ENCODE measurements around the gene ZFYVE21. TPM values are rescaled to one million over a fixed set of nuclear protein-coding genes. Genes with fewer than 3 reads are reported as not detected.

Gene ZFYVE21
- total and polyA plus RNA-seq, 2 donors (not counting 1 experiment from before 2014, with no cell fraction given) = 84.9 to 94.5 TPM

DNA sequence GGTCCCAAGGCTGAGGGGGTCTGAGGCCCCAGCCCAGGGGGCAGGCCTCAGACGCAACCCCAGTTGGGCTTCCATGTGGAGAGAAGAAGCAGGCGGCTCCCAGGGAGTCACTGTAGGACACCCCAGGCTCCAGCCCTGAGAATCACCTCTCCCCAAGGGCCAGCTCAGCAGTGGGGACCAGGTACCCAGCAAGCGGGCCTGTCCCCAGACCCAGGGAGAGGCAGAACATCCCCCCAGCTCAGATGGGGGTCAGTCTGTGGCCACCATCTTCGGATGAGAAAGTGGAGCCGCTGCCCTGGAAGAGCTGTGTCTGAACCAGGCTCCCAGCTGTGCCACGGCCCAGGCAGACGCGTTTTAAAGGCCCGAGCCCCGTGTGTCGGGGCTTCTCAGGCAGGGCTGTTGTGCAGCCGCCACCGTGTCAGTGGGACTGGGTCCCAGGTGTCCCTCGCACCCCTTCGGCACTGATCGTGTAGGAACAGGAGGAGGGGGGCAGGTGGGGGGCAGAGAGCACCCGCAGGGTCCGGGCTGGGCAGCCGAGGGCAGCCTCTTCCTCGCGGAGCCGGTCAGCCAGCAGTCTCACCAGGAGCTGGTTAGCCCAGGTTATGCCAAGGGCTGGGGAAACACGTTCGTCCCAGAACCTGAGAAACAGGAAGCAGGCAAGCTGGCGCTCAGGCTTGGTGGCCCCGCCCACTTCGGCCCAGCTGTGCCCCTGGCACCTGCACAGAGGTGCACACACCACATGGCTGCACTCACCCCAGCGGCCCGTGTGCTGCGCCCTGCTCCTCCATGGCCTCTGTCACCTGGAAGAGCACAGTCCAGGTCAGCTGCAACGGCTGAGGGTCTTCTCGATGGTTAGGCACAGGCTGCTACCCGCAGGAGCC, 17.0 kb upstream of the ZFYVE21 start:
- Histone ChIP-seq H4K20me1 (ENCODE audit: control insufficient read depth, extremely low read depth, insufficient read depth, low read length) (no peaks in the 10 kb centered on the region), H2AFZ (ENCODE audit: low read length) (no peak overlapping the region)
- DNase-seq (ENCODE audit: low read depth in 2 of 2) = no peak

DNA sequence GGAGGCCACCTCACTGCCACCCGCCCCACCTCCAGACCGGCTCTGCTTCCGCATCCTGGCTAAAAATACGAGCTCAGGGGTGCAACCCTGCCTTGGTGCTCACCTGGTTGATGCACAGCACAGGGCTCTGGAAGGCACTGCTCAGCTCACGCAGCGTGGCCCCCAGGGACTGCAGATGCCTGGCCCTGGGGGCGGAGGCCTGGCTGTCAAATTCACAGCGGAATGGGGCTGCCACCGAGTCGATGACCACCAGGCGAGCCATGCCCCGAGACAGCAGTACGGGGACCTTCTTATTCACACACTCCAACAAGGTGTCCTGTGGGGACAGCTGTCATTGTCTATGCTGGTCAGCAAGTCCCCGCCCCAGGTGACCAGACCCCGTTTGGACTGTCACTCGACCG, 16.3 kb upstream of the ZFYVE21 start:
- no peaks in the 10 kb centered on the region for H4K20me1 ChIP-seq (ENCODE audit: control insufficient read depth, extremely low read depth, insufficient read depth, low read length)
- H3K27ac ChIP-seq (ENCODE audit: insufficient read depth, low read length) = no peak overlapping the region
- peaks cover 52% of the 10 kb centered on the region for H3K36me3 ChIP-seq (ENCODE audit: control insufficient read depth, insufficient read depth, low read length)
- DNase-seq (ENCODE audit: low read depth in 2 of 2) = no peak
- H3K4me2 ChIP-seq (ENCODE audit: extremely low read depth, insufficient read depth, low read length) = no peak overlapping the region
- H3K4me3 ChIP-seq (replicated peaks in 1 of 4; ENCODE audit: control extremely low read depth in 1 of 4, insufficient read depth in 1 of 4, low read depth in 3 of 4, low read length in 4 of 4) = no peak overlapping the region
- H3K4me1 ChIP-seq (ENCODE audit: control insufficient read depth, extremely low read depth, insufficient read depth, low read length) = peaks cover 19% of the 10 kb centered on the region
- H3K9ac ChIP-seq (ENCODE audit: insufficient read depth, low read length) = no peak overlapping the region
- TF ChIP-seq, protein P1, sequence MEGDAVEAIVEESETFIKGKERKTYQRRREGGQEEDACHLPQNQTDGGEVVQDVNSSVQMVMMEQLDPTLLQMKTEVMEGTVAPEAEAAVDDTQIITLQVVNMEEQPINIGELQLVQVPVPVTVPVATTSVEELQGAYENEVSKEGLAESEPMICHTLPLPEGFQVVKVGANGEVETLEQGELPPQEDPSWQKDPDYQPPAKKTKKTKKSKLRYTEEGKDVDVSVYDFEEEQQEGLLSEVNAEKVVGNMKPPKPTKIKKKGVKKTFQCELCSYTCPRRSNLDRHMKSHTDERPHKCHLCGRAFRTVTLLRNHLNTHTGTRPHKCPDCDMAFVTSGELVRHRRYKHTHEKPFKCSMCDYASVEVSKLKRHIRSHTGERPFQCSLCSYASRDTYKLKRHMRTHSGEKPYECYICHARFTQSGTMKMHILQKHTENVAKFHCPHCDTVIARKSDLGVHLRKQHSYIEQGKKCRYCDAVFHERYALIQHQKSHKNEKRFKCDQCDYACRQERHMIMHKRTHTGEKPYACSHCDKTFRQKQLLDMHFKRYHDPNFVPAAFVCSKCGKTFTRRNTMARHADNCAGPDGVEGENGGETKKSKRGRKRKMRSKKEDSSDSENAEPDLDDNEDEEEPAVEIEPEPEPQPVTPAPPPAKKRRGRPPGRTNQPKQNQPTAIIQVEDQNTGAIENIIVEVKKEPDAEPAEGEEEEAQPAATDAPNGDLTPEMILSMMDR (conservative IDR thresholded peaks at IDR 0.05 in 1 of 2, IDR thresholded peaks at IDR 0.05 in 1 of 2; ENCODE audit: low read depth in 1 of 2, low read length in 2 of 2) = no peak
- TF ChIP-seq EZH2 (IDR thresholded peaks at IDR 0.05; ENCODE audit: low read length, missing control alignments) = no peak
- H3K9me3 ChIP-seq (ENCODE audit: control insufficient read depth, insufficient read depth, low read depth, low read length) = no peaks in the 10 kb centered on the region
- H3K27me3 ChIP-seq (ENCODE audit: control insufficient read depth, insufficient read depth, low read length) = no peaks in the 10 kb centered on the region
- no peak overlapping the region for H2AFZ ChIP-seq (ENCODE audit: low read length)
- peaks cover 28% of the 10 kb centered on the region for H3K79me2 ChIP-seq (ENCODE audit: control insufficient read depth, insufficient read depth, low read length)

More for the DNA sequence above, 17.0 kb upstream of the ZFYVE21 start:
- Histone ChIP-seq H3K27me3 (ENCODE audit: control insufficient read depth, insufficient read depth, low read length) (no peaks in the 10 kb centered on the region), H3K79me2 (ENCODE audit: control insufficient read depth, insufficient read depth, low read length) (peaks cover 30% of the 10 kb centered on the region), H3K36me3 (ENCODE audit: control insufficient read depth, insufficient read depth, low read length) (peaks cover 51% of the 10 kb centered on the region), H3K27ac (ENCODE audit: insufficient read depth, low read length) (peak overlapping the region; percentile 20), H3K9ac (ENCODE audit: insufficient read depth, low read length) (no peak overlapping the region), H3K4me2 (ENCODE audit: extremely low read depth, insufficient read depth, low read length) (no peak overlapping the region), H3K4me1 (ENCODE audit: control insufficient read depth, extremely low read depth, insufficient read depth, low read length) (peaks cover 19% of the 10 kb centered on the region), H3K4me3 (replicated peaks in 1 of 4; ENCODE audit: control extremely low read depth in 1 of 4, insufficient read depth in 1 of 4, low read depth in 3 of 4, low read length in 4 of 4) (no peak overlapping the region), H3K9me3 (ENCODE audit: control insufficient read depth, insufficient read depth, low read depth, low read length) (no peaks in the 10 kb centered on the region)
- TF ChIP-seq, protein P1 (conservative IDR thresholded peaks at IDR 0.05 in 1 of 2, IDR thresholded peaks at IDR 0.05 in 1 of 2; ENCODE audit: low read depth in 1 of 2, low read length in 2 of 2) = no peak
- TF ChIP-seq EZH2 (IDR thresholded peaks at IDR 0.05; ENCODE audit: low read length, missing control alignments) = no peak

DNA sequence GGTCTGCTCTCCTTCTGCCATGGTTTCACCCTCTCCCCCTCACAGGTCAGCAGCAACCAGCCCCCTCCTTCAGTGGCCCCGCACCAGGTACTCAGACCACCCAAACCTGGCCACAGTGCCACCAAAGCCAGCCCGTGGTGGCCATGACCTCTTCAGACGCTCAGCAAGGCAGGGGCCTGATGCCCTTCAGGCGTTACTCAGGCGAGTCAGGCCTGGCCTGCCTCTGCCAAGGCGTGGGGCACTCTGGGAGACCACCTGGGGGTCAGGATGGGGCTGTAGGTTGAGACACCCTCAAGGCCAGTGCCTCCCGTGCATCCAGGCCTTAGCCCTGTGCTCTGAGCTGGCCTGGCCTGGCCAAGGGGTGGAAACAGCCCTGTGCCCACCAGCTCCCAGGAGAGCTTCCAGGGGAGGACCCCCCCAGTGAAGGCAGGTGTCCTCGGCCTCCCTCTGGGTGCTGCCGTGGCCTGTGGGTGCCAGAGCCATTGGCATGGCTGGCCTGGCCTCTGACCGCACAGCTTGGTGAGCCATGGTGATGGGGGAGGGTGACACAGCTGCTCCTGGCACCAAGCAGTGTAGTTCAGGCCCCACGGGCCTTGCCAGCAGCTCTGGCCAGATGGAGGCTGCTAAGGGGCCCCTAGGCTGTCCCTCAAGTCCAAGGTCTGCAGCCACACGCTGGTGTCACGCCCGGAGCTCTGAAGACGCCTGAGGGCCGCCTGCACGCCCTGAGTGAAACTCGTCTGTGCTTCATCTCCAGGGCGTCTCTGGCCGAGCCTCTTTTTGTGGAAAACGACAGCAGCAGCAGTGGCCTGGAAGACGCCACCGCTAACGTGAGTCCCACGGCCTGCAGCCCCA, 15.5 kb upstream of the ZFYVE21 start:
- Histone ChIP-seq H3K36me3 (ENCODE audit: control insufficient read depth, insufficient read depth, low read length) (peaks cover 50% of the 10 kb centered on the region), H3K27ac (ENCODE audit: insufficient read depth, low read length) (no peak overlapping the region)
- TF ChIP-seq, protein P1 (conservative IDR thresholded peaks at IDR 0.05 in 1 of 2, IDR thresholded peaks at IDR 0.05 in 1 of 2; ENCODE audit: low read depth in 1 of 2, low read length in 2 of 2) = no peak
- no peak for TF ChIP-seq EZH2 (IDR thresholded peaks at IDR 0.05; ENCODE audit: low read length, missing control alignments)

More for the DNA sequence above, 15.5 kb upstream of the ZFYVE21 start:
- Histone ChIP-seq H4K20me1 (ENCODE audit: control insufficient read depth, extremely low read depth, insufficient read depth, low read length) (no peaks in the 10 kb centered on the region), H3K27me3 (ENCODE audit: control insufficient read depth, insufficient read depth, low read length) (no peaks in the 10 kb centered on the region), H2AFZ (ENCODE audit: low read length) (no peak overlapping the region), H3K9ac (ENCODE audit: insufficient read depth, low read length) (peak overlapping the region; percentile 16), H3K4me3 (replicated peaks in 1 of 4; ENCODE audit: control extremely low read depth in 1 of 4, insufficient read depth in 1 of 4, low read depth in 3 of 4, low read length in 4 of 4) (no peak overlapping the region), H3K4me2 (ENCODE audit: extremely low read depth, insufficient read depth, low read length) (no peak overlapping the region), H3K79me2 (ENCODE audit: control insufficient read depth, insufficient read depth, low read length) (peaks cover 23% of the 10 kb centered on the region), H3K9me3 (ENCODE audit: control insufficient read depth, insufficient read depth, low read depth, low read length) (no peaks in the 10 kb centered on the region), H3K4me1 (ENCODE audit: control insufficient read depth, extremely low read depth, insufficient read depth, low read length) (peaks cover 19% of the 10 kb centered on the region)
- no peak for DNase-seq (ENCODE audit: low read depth in 2 of 2)

Measured in fibroblast of lung (primary cell).